Globus pallidus (tissue), 1 donor: Measurements from ENCODE around the gene DICER1.
"Not testable (repeated sequence)": the region's sequence is repeated elsewhere in the genome, so short reads cannot be mapped to it uniquely, and the experiment has no call there.

ENCODE experiments used
- DNase-seq: peaks from one replicate; pipeline ENCODE4 v3.0.0-alpha.2; 2015; ENCODE audit warnings: low spot score

The DICER1 gene

GRCh38 chr14:95184413-95184790 is 27.1 kb upstream of the DICER1 start:
- no peak for DNase-seq

DNA sequence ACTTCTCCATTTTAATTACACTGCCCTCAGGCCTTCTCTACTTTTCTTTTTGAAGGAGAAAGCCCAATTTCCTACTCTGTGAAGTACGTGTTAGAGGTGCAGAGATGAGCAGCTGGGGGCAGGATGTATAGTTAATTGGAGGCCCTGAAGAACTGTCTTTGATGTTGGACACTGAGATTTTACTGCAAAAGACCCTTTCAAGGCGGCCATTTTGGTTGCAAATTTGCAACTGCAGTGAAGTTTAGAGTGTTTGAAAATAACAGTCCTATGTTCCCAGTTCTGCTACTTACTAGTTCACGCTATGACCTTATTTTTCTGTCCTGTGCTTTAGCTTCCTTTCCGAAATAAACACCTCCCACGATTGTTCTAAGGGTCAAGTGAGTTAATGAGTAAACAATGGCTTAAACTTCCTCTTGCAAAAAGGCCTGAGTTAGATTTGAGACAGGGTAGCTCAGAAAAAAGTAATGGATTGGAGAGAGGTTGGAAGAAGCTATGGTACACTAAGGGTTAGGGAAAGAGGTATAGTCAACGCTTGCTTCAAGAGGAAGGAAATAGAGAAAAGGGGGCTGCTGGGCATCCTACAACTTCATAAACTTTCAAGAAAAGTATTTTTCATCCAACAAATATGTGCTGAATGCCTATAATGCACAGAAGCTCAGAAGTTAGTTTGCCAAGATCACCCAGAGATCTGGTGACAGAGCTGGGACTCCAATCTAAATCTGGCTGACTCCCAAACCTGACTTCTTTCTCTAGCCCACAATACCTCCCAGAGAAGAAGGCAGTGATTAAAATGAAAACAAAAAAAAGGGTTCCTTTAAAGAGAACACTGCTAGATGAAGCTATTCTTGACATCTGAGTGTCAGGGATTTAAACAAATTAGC is 26.4 kb upstream of the DICER1 start:
- no peak for DNase-seq

- no peak for DNase-seq
Observed at GRCh38 chr14:95183082-95183481, 25.8 kb upstream of the DICER1 start.

DNA sequence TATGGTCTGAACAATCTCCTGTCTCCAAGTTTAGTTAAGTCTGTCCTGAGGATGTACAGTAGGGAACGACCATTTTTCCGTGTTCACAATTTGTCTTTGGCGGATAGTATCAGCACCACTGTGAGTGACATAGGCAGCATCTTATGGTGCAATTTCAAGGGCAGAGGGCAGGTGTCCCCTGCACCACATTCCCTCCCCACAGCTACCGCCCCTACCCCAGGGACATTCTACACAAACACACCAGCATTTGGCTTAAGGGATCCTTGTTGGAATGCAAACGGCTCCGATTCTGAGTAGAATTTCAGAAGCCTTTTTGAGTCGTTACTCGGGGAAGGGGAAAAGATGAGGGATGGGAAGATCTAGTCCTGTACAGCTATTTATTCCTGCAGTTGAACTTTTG is 25.1 kb upstream of the DICER1 start:
- DNase-seq: no peak

DNA sequence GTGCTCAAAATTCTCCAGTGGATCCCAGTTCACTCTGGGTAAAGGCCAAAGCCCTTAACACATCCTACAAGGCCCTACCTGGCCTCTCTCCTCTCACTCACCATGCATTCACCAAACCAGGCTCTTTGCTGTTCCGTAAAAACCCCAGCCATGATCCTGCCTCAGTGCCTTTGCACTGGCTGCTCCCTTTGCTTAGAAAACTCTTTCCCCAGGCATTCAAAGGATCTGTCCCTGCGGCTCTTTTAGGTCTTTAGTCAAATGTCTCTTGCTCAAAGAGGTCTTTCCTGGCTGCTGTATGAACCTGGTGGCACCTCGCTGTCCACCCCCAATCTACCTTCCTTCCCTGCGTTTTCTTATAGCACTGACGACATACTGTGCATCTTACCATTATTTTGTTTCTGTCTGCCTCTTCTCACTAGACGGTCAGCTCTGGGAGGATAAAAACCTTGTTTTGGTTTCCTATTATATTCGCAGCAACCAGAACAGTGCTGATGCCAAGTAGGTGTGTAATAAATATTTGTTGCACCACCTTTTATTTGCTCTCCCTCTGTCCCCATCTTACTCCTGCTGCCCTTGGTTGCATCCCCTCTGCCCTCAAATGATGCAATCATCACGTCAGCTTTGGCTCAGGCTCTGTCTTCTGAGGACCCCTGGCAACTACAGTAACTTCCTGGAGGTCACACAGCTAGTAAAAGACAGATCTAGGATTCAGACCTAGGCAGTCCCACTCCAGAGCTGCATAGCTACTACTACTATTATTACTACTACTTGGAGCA is 23.8 kb upstream of the DICER1 start:
- no peak for DNase-seq

DNA sequence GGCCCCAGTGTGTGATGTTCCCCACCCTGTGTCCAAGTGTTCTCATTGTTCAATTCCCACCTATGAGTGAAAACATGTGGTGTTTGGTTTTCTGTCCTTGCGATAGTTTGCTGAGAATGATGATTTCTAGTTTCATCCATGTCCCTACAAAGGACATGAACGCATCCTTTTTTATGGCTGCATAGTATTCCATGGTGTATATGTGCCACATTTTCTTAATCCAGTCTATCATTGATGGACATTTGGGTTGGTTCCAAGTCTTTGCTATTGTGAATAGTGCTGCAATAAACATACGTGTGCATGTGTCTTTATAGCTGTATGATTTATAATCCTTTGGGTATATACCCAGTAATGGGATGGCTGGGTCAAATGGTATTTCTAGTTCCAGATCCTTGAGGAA is 18.3 kb upstream of the DICER1 start:
- DNase-seq: not testable (repeated sequence)

GRCh38 chr14:95174184-95174792 is 17.0 kb upstream of the DICER1 start:
- no peak for DNase-seq

DNA sequence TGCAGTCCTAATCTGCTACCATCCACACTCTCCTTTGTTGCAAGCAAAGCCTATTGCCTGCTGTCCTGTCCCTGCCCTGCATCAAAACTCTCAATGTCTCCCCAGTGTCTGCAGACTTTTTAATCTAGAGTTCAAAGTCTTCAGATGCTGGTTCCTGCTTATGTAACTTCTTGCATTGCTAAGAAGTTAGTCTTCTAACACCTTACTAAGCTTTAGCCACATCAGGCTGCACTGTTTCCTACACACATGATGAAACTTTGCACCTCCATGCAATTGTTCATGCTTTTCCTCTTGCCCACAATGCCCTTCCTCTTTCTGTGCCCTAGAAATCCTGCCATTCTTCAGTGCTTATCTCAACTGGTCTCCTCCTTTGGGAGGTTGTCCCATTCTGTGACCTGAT is 16.2 kb upstream of the DICER1 start:
- DNase-seq: no peak

DNA sequence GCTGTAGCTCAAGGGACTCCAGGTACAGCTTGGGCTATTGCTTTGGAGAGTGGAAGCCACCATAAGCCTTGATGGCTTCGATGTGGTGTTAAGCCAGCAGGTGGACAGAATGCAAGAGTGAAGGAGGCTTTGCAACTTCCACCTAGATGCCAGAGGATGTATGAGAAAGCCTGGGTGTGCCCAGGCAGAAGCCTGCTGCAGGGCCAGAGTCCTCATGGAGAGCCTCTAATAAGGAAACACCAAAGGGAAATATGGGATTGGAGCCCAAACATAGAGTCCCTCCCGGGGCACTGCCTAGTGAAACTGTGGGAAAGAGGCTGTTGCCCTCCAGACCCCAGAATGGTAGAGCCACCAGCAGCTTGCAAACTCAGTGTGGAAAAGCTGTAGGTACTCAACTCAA is 9.8 kb upstream of the DICER1 start:
- DNase-seq: no peak

- DNase-seq: no peak
Observed at GRCh38 chr14:95165517-95165916, 8.2 kb upstream of the DICER1 start.

DNA sequence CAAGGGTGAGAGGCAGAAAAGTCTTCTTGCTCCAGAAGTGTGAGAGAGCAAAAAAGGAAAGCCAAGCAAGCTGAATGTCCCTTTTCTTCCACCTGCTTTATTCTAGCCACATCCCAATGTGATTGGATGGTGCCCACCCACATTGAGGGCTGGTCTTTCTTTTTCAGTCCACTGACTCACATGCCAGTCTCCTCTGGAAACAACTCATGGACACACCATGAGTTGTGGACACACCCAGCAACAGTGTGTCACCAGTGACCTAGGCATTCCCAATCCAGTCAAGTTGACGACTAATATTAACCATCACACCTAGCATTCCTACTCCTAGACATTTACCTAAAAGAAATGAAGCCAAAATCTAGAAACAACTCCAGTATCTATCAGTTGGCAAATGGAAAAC is 7.2 kb upstream of the DICER1 start:
- no peak for DNase-seq

- no peak for DNase-seq
Observed at GRCh38 chr14:95163666-95164065, 6.3 kb upstream of the DICER1 start.

- no peak for DNase-seq
Observed at GRCh38 chr14:95163132-95163531, 5.8 kb upstream of the DICER1 start.

DNA sequence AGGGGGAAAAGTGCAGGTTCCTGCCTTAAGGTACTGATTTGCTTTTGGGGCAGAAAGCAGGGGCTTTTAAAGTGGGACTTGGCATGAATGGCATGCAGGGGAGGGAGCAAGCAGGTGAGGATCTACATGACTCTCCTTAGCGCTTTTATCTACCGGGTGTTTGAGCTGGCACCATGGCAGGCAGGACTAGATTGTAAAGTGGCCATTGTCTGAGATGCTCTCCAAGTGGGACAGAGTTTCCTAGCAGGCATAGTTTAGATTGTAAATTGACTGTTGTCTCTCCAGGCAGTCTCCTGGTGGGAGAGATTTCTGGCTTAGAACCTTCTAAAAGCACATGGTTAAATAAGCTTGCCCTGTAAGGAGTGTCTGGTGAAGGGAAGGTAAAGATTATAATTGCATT is 5.3 kb upstream of the DICER1 start:
- DNase-seq: no peak

DNA sequence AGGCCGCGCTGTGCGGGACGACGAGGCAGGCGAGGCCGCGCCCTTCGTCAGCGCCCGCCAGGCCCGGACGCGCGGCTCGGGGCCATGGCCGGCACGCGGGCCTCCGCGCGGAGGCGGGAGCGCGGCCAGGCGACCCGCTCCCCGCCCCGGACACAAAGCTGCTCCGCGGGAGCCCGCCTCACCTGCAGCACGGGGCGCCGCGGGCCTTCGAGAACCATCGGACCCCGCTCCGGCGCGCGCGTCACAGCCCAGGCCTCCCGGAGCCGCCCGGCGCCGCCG is 342 bp downstream of the DICER1 start:
- DNase-seq: no peak

- DNase-seq: no peak
Observed at GRCh38 chr14:95156161-95157047, 925 bp downstream of the DICER1 start.

DNA sequence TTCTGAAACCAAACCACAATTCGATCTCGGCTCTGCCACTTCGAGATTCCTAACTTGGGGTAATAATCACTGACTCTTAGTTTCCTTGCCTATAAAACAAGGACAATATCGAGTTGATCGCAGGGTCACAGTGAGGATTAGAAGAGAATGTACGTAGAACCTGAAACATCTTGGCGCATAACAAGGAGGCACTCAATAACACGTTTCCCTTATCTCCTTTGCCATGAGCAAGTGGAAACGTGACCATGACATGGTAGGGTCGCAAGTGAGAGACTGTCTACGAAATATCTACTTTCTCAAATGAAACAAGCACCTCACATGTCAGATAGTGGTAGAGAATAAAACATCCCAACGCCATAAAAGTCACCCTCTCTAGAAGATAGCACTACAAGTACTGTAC is 2.3 kb downstream of the DICER1 start:
- no peak for DNase-seq

GRCh38 chr14:95153866-95154265 is 3.5 kb downstream of the DICER1 start:
- DNase-seq: no peak

DNA sequence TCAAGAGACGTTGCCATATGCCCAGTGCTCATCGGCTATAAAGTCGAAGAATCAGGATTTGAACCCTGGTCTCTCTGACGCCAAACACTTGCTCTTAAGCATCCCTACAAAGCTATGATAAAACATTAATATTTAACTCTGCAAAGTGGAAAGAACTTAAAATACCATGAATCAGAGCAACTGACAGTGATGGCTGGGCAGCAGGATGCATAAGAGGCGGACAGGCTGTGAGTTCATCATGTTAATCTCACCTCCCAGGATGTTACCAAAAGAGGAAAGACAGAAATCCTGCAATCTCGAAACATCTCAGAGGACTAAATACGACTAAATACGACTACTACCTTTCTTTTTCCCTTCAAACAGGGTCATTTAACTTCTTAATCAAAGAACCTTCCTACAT is 5.8 kb downstream of the DICER1 start:
- no peak for DNase-seq

DNA sequence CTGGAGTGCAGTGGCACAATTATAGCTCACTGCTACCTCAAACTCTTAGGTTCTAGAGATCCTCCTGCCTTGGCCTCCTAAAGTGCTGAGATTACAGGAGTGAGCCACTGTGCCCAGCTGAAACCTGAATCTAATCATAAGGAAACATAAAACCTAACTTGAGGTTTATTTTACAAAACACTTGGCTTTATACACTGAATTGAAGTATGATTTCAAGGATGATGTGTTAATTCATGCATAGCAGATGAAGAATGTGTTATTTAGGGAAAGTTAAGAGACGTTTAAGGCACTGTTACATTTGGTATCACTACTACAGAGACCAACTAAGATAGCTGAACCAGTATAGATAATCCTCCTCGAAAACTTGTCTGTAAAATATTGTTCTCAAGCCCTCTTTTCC is 6.4 kb downstream of the DICER1 start:
- no peak for DNase-seq

- DNase-seq: no peak
Observed at GRCh38 chr14:95149441-95149840, 7.9 kb downstream of the DICER1 start.

DNA sequence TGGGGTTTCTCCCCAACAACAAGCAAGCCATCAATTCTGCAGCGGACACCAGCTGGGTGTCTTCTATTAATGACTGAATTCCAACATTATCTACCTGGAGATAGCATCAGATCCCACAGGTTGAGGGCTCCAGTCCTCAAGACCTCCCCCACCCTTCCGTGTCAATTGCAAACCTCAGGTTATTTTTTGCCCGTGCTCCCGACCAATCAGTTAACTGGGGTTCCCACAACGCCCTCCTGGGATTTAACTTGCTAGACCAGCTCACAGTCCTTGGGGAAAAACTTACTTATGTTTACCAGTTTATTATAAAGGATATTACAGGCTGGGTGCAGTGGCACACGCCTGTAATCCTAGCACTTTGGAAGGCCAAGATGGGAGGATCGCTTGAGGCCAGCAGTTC is 9.7 kb downstream of the DICER1 start:
- no peak for DNase-seq
